GM19463 (cell line): ENCODE results near the gene TCF19.
A peak's percentile ranks its signal among the peaks of the same experiment; 100 is the strongest.

Experiments used
- ATAC-seq: cut with Tn5 transposase; IDR thresholded peaks from one replicate; pipeline ENCODE4 v1.9.1; 2021; ENCODE audit warnings: mild to moderate bottlenecking, moderate library complexity; ENCODE audit not compliant: unreplicated experiment

The TCF19 gene, protein sequence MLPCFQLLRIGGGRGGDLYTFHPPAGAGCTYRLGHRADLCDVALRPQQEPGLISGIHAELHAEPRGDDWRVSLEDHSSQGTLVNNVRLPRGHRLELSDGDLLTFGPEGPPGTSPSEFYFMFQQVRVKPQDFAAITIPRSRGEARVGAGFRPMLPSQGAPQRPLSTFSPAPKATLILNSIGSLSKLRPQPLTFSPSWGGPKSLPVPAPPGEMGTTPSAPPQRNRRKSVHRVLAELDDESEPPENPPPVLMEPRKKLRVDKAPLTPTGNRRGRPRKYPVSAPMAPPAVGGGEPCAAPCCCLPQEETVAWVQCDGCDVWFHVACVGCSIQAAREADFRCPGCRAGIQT

GRCh38 chr6:31158140-31158862, at the start of gene TCF19:
TSS of gene TCF19 (plus strand) at chr6:31158589. CDS start at chr6:31159470, 881 bp downstream.
- ATAC-seq = peak; percentile 76

DNA sequence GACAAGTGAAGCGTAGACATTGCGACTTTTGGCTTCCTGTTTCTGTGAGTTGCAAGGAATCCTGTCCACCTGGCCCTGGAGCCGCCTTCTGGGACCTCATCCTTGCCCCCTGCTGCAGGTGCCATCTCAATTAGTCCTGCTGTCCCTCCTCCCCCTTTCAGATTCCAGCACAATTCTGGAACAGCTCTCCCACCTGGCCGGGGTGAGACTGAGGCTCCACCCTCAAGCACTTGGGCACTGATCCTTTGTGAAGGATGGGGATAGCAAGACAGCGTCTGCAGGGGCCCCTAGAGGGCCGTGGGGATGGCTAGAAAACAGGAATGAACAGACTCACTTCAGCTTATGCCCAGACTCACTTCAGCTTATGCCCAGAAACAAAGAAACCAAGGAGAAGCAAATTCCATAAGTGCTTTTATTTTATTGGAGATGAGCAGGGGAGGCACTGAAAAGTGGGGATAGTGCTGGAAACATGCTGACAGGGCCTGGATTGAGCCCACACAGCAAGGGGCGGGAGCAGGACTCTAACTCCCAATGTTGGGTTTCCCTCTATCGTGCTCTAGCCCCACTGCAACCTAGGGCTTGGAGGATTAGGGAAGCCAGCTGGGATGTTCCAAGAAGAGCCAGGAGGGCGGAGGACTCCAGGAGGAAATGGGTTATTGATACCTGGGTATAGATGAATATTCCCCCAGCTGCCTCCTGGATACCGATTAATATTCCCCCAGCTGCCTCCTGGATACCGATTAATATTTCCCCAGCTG, 47.4 kb upstream of the TCF19 start:
- no peak for ATAC-seq

DNA sequence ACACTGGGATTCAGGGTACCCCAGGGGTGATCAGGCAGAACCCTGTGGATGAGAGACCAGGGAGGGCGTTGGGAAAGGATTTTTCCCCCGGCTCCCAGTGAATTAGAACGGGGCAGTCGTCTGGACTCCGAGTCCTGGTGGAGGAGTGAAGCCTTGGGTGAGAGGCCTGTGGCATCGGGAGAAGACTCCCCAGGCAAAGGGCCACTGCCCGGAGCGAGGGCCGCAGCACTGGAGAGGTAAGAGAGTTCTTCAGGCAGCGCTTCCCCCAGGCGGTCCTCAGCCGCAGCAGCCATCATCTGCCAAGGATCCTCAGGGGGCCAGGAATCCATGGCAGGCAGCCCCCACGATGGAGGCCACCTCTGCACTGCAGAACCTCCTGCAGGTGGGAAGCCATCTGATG, 46.7 kb upstream of the TCF19 start:
- no peak for ATAC-seq

DNA sequence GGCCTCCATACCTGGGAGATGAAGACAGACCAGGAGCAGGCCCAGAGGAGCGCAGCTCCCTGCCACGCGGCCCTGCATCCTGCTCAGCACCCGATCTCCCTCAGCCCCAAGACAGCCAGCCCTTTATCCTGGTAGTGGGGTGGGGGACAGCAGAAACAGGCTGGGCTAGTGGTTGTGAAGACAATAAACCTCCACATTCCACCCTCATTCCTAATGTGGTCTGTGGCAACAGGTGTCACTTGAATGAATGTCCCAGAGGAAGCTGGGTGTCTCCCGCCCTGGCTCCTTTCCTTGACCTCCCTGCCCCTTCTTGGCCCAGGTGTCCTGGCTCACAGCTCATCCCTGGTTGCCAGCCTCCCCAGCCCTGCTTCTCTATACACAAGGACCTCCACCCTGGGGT, 45.9 kb upstream of the TCF19 start, which contains the start of gene C6orf15:
C6orf15 (minus strand) TSS at position 98 of the 400 bp plus-strand sequence; CDS start at position 78, 20 bp downstream.
- no peak for ATAC-seq

DNA sequence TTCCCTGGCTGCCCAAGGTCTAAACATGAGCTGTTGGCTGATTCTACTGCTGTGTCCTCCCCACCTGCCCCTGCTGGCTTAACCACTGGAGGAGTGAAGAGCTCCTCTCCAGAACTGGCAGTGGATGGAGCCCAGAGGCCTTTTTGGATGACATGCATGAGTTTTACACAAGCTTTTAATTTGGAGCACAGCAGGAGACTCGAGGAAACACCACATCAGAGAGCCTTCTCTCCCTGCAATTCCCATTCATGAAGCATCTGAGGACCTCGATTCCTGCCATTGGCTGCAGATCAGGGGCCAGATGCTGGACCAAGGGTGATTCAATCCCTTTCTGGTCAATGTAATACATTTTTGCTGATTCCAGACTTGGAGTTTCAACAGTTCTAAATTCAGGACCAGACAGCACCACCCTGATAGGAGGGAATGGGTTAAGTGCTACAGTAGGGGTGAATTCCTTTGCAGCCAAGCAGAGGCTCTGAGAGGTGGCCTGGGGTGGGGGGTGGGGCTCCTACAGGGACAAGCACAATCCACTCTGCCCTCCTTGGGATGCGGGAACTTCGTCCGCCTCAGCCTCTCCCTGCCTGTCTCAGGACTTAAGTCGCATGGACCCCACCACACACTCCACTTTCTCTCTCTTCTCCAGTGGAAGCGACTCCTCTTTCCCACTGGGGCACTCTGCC, 44.4 kb upstream of the TCF19 start:
- ATAC-seq = no peak

DNA sequence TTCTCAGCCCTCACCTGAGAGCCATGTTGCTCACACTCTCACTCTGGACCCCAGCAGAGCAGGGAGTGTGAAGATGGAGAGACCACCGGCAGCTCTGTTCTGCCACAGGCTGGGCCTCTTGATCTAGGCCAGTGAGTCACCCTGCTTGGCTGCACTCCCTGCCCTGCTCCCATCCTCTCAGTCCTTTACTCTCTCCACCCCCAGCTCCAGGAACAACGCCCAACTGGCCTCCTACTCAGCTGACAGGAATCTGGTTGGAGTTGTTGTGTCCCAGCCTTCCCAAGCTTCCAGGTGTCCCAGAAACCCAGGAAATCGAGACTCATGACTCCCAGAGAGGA, 43.9 kb upstream of the TCF19 start, which contains the start of gene PSORS1C1:
PSORS1C1 (plus strand) TSS at position 260 of the 338 bp plus-strand sequence. CDS start 14,833 bp downstream, outside the sequence.
- ATAC-seq = no peak

DNA sequence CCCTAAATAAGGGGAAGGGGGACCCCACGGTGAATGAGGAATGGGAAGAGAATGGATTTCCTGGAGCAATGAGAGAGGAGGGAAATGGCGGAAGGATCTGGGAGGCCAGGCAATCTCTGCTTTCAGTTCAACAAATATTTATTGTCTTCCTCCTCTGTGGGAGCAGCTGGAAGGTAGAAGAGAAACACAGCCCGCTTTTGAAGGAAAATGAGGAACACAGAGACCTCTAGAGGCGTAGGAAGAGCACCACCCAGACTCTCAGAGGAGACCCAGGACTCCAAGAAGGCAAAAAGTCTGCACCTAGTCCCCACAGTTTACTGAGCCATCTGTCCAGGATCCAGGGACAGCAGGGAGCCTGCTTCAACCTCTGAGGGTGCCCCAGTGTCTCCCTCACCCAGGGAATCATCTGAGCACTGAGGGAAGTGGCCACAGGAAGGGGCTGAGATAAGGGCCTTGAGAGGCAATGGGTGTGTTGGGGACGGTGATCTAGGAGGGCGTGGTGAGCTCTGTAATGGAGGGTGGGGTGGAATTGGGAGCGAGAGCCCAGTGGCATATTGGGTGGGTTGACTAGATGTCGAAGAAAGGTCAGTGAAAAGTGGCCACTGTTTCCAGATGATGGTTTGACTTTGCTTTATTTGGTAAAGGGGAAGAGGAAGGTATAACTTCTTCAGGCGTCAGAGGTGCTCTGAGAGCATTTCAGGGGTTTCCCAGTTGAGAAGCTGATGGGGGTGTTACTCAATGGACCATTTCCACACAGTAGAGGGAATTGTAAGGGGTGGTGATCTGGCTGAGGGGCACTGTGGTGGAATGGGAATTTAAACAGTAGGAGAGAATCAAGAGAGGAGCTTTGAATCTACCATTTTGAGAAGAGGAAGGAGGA, 43.2 kb upstream of the TCF19 start:
- ATAC-seq = no peak

- ATAC-seq = no peak
These were observed 42.3 kb upstream of the TCF19 start for GRCh38 chr6:31115941-31116560.

- ATAC-seq = no peak
These were observed 41.6 kb upstream of the TCF19 start for GRCh38 chr6:31116661-31117385.

GRCh38 chr6:31118178-31118577, 40.2 kb upstream of the TCF19 start:
- ATAC-seq = no peak

DNA sequence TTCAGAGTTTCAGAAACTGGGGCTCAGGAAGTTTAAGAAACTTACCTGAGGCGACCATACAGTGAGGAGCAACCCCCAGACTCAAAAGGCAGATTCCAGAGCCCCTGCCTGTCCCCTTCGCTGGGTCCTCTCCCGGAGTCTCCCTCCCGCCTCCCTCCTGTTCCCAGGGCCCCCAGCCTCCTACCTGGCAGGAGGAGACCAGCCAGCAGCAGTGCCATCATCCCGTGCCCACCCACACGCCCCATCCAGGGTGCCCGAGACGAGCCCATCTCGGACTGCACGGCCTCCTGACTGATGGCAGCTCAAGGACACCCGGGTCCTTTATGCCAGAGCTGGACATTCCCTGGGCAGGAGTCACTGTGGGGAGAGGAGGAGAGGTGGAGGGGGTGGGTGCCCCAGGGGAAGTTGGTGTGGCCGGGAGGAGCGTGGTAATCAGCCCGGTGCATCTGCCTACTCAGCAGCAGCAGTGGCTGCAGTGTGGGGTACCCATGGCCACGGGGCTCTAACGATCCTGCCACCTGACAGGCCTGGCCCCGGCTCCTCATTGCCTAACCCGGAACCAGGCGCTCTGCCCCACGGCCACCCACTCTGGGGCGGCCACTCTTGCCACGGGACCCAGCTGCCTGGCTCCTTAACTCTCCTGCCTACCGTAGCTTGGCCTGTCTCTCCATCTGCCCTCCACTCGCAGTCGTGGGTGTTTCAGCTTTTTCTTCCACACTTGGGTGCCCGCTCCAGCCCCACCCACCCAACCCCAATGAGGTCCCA, 38.1 kb upstream of the TCF19 start, which contains the start of gene CDSN:
CDSN (minus strand) TSS at position 296 of the 765 bp plus-strand sequence; CDS start at position 269, 27 bp downstream.
- ATAC-seq = no peak

GRCh38 chr6:31121131-31121790, 37.1 kb upstream of the TCF19 start:
- ATAC-seq = no peak

- ATAC-seq = no peak
These were observed 35.3 kb upstream of the TCF19 start for GRCh38 chr6:31122791-31123706.

DNA sequence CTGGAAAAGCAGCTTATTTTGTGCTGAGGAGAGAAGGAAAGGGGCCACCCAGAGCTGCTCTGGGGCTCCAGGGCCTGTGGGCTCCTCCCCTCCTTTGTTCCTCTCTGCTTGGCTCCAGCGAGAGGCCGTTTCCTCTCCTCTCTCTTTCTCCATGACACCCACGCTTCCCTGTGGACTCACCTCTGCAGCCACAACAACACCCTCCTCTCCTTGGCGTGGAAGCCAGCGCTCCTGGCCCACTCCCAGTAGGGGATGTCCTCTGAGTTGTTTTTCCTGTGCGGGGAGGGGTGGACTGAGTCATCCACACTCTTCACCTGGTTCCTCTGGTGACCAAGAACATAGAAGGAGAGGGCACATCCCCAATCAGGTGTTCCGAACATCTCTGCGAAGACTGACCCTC, 33.2 kb upstream of the TCF19 start:
- no peak for ATAC-seq

DNA sequence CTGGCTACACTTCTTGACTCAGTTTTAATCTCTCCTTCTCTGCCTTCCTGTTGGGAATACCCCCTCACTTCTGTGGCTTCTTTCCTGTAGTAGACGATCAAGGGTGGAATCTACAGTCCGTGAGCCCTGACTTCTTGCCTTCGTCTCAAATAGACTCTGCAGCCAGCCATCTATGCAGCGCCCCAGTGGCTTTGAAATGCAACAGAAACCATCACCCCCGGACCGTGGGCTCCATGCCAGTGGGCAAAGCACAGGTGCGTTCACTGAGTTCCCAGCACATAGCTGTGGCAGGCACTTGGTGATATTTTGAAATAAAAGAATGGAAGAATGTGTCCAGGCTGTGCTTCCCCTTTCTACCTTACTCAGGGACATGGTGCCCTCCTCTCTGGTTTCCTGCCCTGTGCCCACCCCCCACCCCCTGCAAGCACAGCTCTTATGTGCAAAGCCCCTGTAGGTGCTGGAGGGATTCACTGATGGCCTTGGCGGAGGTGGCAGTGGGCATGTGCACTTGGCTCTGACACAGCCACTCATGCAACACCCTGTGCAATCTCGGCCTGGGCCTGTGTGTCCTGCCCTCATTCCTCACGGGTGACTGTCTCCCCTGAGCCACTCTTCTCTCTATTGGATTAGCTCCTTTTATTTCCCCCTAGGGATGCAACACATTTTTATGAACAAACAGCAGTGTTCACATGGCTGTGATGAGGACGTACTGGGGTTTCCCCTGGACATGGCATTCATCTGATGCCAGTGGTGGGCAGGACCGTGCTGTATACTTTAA, 32.6 kb upstream of the TCF19 start:
- ATAC-seq = no peak
